A172 (cell line): ENCODE data around the gene FRMPD2. TPM values are rescaled to one million over a fixed set of nuclear protein-coding genes. Genes with fewer than 3 reads are reported as not detected.
"Not testable (repeated sequence)": the region's sequence is repeated elsewhere in the genome, so short reads cannot be mapped to it uniquely, and the experiment has no call there.

Source experiments
- DNase-seq: peaks from one replicate; pipeline ENCODE4 v3.0.0-alpha.2; 2015; ENCODE audit warnings: low spot score
- total RNA-seq: library from RNA; depleted of rRNA; stranded (reverse); fragments of >200 nt; shearing (Covaris generic); gene quantifications from 2 replicates; pipeline ENCODE4 v1.2.3, GENCODE V29; 2014

Gene FRMPD2
- total RNA-seq, 1 experiment from 2014 or later: not detected

GRCh38 chr10:48206482-48207250, 67.8 kb downstream of the FRMPD2 start:
- DNase-seq: no peak

GRCh38 chr10:48205918-48206317, 68.6 kb downstream of the FRMPD2 start:
- DNase-seq: peak; percentile 16

- peak; percentile 46 for DNase-seq
These were observed 74.7 kb downstream of the FRMPD2 start for GRCh38 chr10:48199580-48200377.

- DNase-seq: no peak
These were observed 77.1 kb downstream of the FRMPD2 start for GRCh38 chr10:48197236-48197899.

GRCh38 chr10:48195803-48196202, 78.7 kb downstream of the FRMPD2 start:
- no peak for DNase-seq

DNA sequence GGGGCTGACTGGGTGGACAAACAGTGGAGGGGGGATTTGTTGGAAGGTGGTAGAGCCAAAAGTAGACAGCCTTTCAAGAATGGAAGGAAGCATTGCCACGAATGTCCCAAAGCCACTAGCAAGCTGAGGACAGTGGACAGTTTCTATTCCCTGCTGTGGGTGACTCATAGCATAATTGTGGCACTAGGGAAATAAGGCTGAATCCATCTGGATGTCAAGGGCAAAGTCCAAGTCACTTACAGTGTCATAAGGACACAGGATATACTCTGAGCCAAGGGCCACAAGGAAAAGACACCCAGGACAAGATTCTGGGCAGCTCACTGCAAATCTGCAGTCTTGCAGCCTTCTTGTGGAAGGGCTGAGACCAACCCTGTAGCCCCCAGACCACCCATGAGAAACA, 79.7 kb downstream of the FRMPD2 start:
- DNase-seq: no peak

GRCh38 chr10:48193556-48193955, 80.9 kb downstream of the FRMPD2 start:
- DNase-seq: no peak

- no peak for DNase-seq
These were observed 81.5 kb downstream of the FRMPD2 start for GRCh38 chr10:48192881-48193450.

DNA sequence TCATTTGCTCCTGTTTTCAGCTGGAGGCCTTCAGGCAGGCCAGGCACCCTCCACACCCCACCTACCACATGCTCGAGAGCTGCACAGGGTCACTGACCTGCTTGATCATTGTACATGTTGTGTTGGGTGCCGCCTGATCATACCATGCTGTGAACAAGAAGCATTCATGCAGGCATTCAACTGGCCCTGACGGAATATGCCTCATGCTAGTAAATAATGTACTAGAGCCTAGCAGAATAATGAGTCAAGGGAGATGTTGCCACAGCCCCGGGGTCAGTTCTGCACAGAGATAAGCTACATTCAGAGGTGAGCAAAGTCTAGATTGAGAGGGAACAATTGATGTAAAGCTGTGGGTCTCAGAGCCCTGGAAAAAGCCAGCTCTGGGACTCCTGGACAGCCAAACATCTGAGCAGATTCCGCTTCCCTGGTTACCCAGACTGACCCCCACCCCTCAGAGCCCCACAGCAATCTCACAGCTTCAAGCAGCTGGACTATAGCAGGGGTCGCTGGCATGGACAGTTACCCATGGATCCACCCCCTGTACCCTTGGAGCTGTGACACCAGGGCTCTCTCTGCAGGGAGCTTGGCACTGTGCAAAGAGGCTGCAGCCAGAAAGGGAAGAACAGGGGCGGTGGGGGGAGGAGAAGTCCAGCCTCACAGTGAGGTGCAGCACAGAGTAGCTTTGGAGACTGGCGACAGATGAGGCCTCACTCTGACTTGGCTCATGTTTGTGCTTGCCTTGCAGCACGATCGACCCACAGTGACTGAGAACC, 86.6 kb downstream of the FRMPD2 start:
- DNase-seq: no peak

GRCh38 chr10:48187126-48187525, 87.4 kb downstream of the FRMPD2 start:
- no peak for DNase-seq

DNA sequence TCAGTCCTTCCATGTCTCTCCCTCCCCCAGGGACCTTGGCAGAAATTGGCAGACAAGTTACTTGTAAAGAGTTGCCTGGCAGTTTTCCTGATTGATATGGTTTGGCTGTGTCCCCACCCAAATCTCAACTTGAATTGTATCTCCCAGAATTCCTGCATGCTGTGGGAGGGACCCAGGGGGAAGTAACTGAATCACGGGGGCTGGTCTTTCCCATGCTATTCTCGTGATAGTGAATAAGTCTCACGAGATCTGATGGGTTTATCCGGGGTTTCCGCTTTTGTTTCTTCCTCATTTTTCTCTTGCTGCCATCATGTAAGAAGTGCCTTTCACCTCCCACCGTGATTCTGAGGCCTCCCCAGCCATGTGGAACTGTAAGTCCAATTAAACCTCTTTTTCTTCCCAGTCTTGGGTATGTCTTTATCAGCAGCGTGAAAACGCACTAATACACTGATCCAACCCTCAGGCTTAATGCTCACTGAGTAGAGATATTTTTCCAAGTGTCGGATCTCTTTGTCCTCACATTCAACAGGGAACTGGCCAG, 88.2 kb downstream of the FRMPD2 start:
- DNase-seq: not testable (repeated sequence)

- no peak for DNase-seq
These were observed 90.3 kb downstream of the FRMPD2 start for GRCh38 chr10:48184224-48184623.

DNA sequence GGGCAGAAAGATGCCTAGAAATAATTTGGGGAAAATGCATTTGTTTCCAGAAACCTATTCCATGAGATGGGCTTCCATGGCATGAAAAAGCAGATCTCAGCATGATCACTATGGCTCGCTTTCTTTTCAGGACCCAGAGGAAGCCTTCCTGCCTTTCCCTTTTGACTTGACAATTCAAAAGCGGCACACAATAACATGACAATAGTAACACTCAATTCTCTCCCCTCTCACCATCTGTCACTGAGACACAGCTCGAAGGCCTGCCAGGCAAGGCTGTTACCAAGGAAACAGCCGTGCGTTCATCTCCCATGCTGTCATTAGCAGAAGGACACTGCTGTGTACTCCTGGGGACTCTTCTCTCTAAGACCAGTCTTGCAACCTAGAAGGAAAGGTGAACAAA, 101.8 kb downstream of the FRMPD2 start:
- DNase-seq: not testable (repeated sequence)

DNA sequence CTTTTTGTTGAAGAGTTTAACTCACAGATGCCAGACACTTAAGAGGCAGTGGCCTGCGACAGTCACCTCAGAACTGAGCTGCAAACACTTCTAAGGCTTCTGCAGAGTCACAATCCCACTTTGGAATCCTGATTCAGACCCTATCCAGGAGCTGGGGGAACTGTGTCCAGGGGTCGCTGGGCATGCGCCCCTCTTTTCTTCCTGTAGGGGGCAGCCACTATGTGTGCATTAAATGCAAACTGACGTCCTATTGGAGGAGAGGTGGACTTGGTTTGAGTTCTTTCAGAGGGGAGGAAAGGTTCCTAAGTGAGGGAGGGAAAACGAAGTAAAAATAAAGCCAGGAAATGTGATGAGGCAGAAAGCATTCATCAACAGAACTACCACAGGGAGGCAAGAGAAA, 113.8 kb downstream of the FRMPD2 start:
- not testable (repeated sequence) for DNase-seq

GRCh38 chr10:48160163-48160562, 114.3 kb downstream of the FRMPD2 start:
- not testable (repeated sequence) for DNase-seq

GRCh38 chr10:48154211-48155140, 120.0 kb downstream of the FRMPD2 start:
- DNase-seq: not testable (repeated sequence)

DNA sequence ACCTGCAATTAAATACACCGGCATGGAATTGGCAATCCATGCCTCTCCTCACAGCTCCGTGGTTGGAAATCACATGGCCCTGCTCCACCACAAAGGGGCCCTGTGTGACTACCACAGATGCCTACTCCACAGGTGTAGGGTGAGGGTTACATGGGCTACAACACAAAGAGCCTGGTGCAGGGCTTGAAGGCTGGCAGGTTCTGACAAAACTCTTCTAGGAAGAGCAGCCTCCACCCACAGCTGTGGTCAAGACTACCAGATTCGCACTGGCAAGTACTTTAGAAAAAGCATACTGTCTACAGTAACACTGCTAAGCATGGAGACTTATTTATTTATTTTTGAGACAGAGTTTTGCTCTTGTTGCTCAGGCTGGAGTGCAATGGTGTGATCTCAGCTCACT, 126.9 kb downstream of the FRMPD2 start:
- DNase-seq: not testable (repeated sequence)

GRCh38 chr10:48143721-48144642, 130.5 kb downstream of the FRMPD2 start:
- DNase-seq: not testable (repeated sequence)

- not testable (repeated sequence) for DNase-seq
These were observed 133.5 kb downstream of the FRMPD2 start for GRCh38 chr10:48140949-48141348.
